ENCODE measurements around the gene TRPV3.

DNA sequence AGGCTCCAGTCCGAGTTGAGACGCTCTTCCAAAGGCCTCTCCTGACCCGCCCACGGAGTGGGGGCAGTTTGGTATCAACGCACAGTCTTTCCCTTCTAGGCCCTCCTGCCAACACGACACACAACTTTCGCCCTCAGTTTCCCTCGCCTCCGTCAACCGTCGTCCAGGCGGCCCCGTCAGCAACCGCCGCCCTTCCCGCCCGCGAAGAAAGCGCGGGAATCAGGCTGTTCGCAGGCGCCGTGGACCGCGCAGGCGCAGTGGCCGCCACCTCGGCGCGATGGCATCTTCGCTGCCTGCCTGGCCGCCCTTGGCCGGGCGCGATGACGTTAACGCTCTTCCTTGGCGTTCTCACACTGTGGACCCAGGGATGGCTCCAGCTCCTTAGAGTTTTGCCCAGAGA, 86.0 kb downstream of the TRPV3 start, which contains the start of gene SPATA22:
- TF ChIP-seq, protein P1, sequence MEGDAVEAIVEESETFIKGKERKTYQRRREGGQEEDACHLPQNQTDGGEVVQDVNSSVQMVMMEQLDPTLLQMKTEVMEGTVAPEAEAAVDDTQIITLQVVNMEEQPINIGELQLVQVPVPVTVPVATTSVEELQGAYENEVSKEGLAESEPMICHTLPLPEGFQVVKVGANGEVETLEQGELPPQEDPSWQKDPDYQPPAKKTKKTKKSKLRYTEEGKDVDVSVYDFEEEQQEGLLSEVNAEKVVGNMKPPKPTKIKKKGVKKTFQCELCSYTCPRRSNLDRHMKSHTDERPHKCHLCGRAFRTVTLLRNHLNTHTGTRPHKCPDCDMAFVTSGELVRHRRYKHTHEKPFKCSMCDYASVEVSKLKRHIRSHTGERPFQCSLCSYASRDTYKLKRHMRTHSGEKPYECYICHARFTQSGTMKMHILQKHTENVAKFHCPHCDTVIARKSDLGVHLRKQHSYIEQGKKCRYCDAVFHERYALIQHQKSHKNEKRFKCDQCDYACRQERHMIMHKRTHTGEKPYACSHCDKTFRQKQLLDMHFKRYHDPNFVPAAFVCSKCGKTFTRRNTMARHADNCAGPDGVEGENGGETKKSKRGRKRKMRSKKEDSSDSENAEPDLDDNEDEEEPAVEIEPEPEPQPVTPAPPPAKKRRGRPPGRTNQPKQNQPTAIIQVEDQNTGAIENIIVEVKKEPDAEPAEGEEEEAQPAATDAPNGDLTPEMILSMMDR (IDR thresholded peaks at IDR 0.05): no peak
- no peak for TF ChIP-seq POLR2A (IDR thresholded peaks at IDR 0.05)
